CD4-positive, alpha-beta T cell (primary cell): Measurements from ENCODE around the gene PEAK3. TPM values are rescaled to one million over a fixed set of nuclear protein-coding genes. Genes with fewer than 3 reads are reported as not detected.
A peak's percentile ranks its signal among the peaks of the same experiment; 100 is the strongest.

Experiments
- ATAC-seq: fragments of 200-7000 bp; cut with Tn5 transposase; one replicate; pipeline ENCODE4 v1.10.0; 2022; ENCODE audit warnings: mild to moderate bottlenecking; ENCODE audit not compliant: poor library complexity
- CTCF ChIA-PET: fragments of 350-600 bp; sonication (Branson Sonifier 250); formaldehyde crosslinking; loops from one replicate; lab custom pipeline; 2021; ENCODE audit warnings: antibody characterized with exemption, inconsistent platforms; lab: Charles Lee
- POLR2A ChIA-PET: fragments of 350-600 bp; sonication (Branson Sonifier 250); formaldehyde crosslinking; loops from one replicate; lab custom pipeline; 2021; ENCODE audit warnings: antibody characterized with exemption, inconsistent platforms; lab: Charles Lee
- DNase-seq, 14 experiments: peaks; one replicate each; pipeline ENCODE4 v3.0.0-alpha.2; 2013 to 2020; ENCODE audit warnings: mixed read lengths in 2 of 14
- H3K27ac ChIP-seq, 2 donors: one replicate each; pipeline versions ENCODE4 v1.5.1 to v1.7.0; 2013; ENCODE audit warnings: low read length in 2 of 2, low read depth in 1 of 2, mild to moderate bottlenecking in 1 of 2
- H3K27me3 ChIP-seq, 2 experiments: 1 replicate in 1 of 2; 2 replicates in 1 of 2; pipeline versions ENCODE4 v1.6.1 to v1.7.0; 2013; ENCODE audit warnings: low read length in 2 of 2, control low read depth in 1 of 2, mild to moderate bottlenecking in 1 of 2, moderate library complexity in 1 of 2; ENCODE audit not compliant: insufficient read depth in 2 of 2, control insufficient read depth in 1 of 2
- H3K36me3 ChIP-seq: one replicate; pipeline ENCODE4 v1.6.1; 2013; ENCODE audit warnings: low read length, control low read depth; ENCODE audit not compliant: insufficient read depth
- H3K4me1 ChIP-seq: one replicate; pipeline ENCODE4 v1.6.1; 2013; ENCODE audit warnings: low read length, control low read depth; ENCODE audit not compliant: insufficient read depth
- H3K4me3 ChIP-seq: one replicate; pipeline ENCODE4 v1.5.1; 2013; ENCODE audit warnings: mild to moderate bottlenecking, low read length, moderate library complexity
- H3K9me3 ChIP-seq, 2 experiments: 1 replicate in 1 of 2; 2 replicates in 1 of 2; pipeline versions ENCODE4 v1.6.1 to v1.7.0; 2013; ENCODE audit warnings: low read length in 2 of 2, mild to moderate bottlenecking in 2 of 2, control low read depth in 1 of 2, moderate library complexity in 1 of 2; ENCODE audit not compliant: control insufficient read depth in 1 of 2, insufficient read depth in 1 of 2
- H3K27ac Mint-ChIP-seq: one replicate; pipeline ENCODE4 v1.8.0; 2020; ENCODE audit warnings: mixed read lengths
- H3K27me3 Mint-ChIP-seq: one replicate; pipeline ENCODE4 v1.8.0; 2021; ENCODE audit warnings: mixed read lengths
- H3K36me3 Mint-ChIP-seq: one replicate; pipeline ENCODE4 v1.8.0; 2021; ENCODE audit warnings: low read depth, mixed read lengths
- H3K4me1 Mint-ChIP-seq: one replicate; pipeline ENCODE4 v1.8.0; 2021; ENCODE audit warnings: low read depth, mixed read lengths
- H3K4me3 Mint-ChIP-seq: one replicate; pipeline ENCODE4 v1.8.0; 2020; ENCODE audit warnings: mild to moderate bottlenecking, mixed read lengths
- H3K9me3 Mint-ChIP-seq: one replicate; pipeline ENCODE4 v1.8.0; 2020; ENCODE audit warnings: mixed read lengths
- CTCF ChIP-seq: fragments of 200-600 bp; IDR thresholded peaks from one replicate; pipeline ENCODE4 v1.8.0; 2022; ENCODE audit warnings: antibody characterized with exemption, mild to moderate bottlenecking
- intact Hi-C, 2 experiments: fragments of 100-400 bp; cut with DNase I in 1 of 2; cut with micrococcal nuclease in 1 of 2; formaldehyde crosslinking; loops; one replicate each; pipeline versions ENCODE4 v1.15.1 to v1.9.0; 2023 to 2025; cut with DNase I, micrococcal nuclease
- total RNA-seq, 174 experiments: library from RNA in 2 of 174; stranded (reverse) in 2 of 174; gene quantifications; one replicate each; pipeline ENCODE4 v1.2.3 and lab custom pipeline; 2021 to 2026

Gene PEAK3
- total RNA-seq, 2 experiments from 2014 or later = not detected

GRCh38 chr19:2232286-2233151 lies 49.5 kb downstream of the PEAK3 start:
- ATAC-seq (no peak), DNase-seq (no peak)
- Mint-ChIP-seq H3K9me3 (no peaks in the 10 kb centered on the region), H3K27me3 (peaks cover 4% of the 10 kb centered on the region), H3K4me3 (peak overlapping the region; percentile 51), H3K27ac (no peak overlapping the region), H3K36me3 (peaks cover 34% of the 10 kb centered on the region), H3K4me1 (peaks cover 23% of the 10 kb centered on the region)
- no peak overlapping the region for H3K27ac ChIP-seq
- TF ChIP-seq CTCF = no peak
- H3K9me3 ChIP-seq = no peaks in the 10 kb centered on the region
- no peak overlapping the region for H3K4me3 ChIP-seq
- intact Hi-C loops = loop anchor here (10.0 kb wide), 2 partner anchors 218 to 382 kb away; partner anchors contain the start of gene BTBD2 (in 1 of the 2)
- CTCF ChIA-PET = no interaction called here
- H3K4me1 ChIP-seq = peaks cover 45% of the 10 kb centered on the region
- POLR2A ChIA-PET = no interaction called here
- no peaks in the 10 kb centered on the region for H3K27me3 ChIP-seq
- peaks cover 44% of the 10 kb centered on the region for H3K36me3 ChIP-seq

GRCh38 chr19:2231621-2232221 lies 50.3 kb downstream of the PEAK3 start:
- Mint-ChIP-seq H3K4me1 (peaks cover 19% of the 10 kb centered on the region), H3K36me3 (peaks cover 30% of the 10 kb centered on the region), H3K4me3 (no peak overlapping the region), H3K27me3 (peaks cover 4% of the 10 kb centered on the region), H3K9me3 (no peaks in the 10 kb centered on the region), H3K27ac (peak overlapping the region; percentile 30)
- Histone ChIP-seq H3K4me1 (peaks cover 37% of the 10 kb centered on the region), H3K36me3 (peaks cover 44% of the 10 kb centered on the region), H3K27me3 (no peaks in the 10 kb centered on the region), H3K27ac (no peak overlapping the region), H3K9me3 (no peaks in the 10 kb centered on the region), H3K4me3 (no peak overlapping the region)
- no peak for ATAC-seq
- intact Hi-C loops = loop anchor here (10.0 kb wide), 2 partner anchors 217 to 383 kb away; partner anchors contain the start of gene BTBD2 (in 1 of the 2)
- ChIA-PET POLR2A (no interaction called here), CTCF (no interaction called here)
- no peak for DNase-seq
- TF ChIP-seq CTCF = no peak

GRCh38 chr19:2230807-2231533 lies 51.0 kb downstream of the PEAK3 start:
- ATAC-seq (no peak), DNase-seq (no peak)
- Mint-ChIP-seq H3K4me3 (peak overlapping the region; percentile 45), H3K27ac (peak overlapping the region; percentile 30), H3K4me1 (peaks cover 12% of the 10 kb centered on the region), H3K36me3 (peaks cover 23% of the 10 kb centered on the region), H3K9me3 (no peaks in the 10 kb centered on the region), H3K27me3 (no peaks in the 10 kb centered on the region)
- Histone ChIP-seq H3K27ac (no peak overlapping the region), H3K4me1 (peaks cover 34% of the 10 kb centered on the region), H3K36me3 (peaks cover 49% of the 10 kb centered on the region), H3K4me3 (no peak overlapping the region), H3K9me3 (no peaks in the 10 kb centered on the region), H3K27me3 (no peaks in the 10 kb centered on the region)
- intact Hi-C loops = loop anchor here (10.0 kb wide), 2 partner anchors 216 to 384 kb away; partner anchors contain the start of gene BTBD2 (in 1 of the 2)
- ChIA-PET POLR2A (no interaction called here), CTCF (no interaction called here)
- no peak for TF ChIP-seq CTCF
